GM18520 (cell line): ENCODE results near the gene ANKRD2.

Experiments
- ATAC-seq: cut with Tn5 transposase; IDR thresholded peaks from one replicate; pipeline ENCODE4 v1.9.1; 2021; ENCODE audit not compliant: unreplicated experiment

Gene ANKRD2

GRCh38 chr10:97590748-97591495, 18.3 kb downstream of the ANKRD2 start:
- ATAC-seq = no peak

GRCh38 chr10:97593421-97593820, 20.8 kb downstream of the ANKRD2 start:
- no peak for ATAC-seq

GRCh38 chr10:97596101-97597082, 23.8 kb downstream of the ANKRD2 start:
- ATAC-seq = no peak

GRCh38 chr10:97597778-97598177, 25.2 kb downstream of the ANKRD2 start:
- no peak for ATAC-seq

GRCh38 chr10:97598407-97599271, 26.1 kb downstream of the ANKRD2 start:
- ATAC-seq = no peak

- ATAC-seq = no peak
Observed at GRCh38 chr10:97599272-97599619, 26.7 kb downstream of the ANKRD2 start.

GRCh38 chr10:97600616-97601015, 28.0 kb downstream of the ANKRD2 start:
- ATAC-seq = no peak

GRCh38 chr10:97601268-97602215, 29.0 kb downstream of the ANKRD2 start:
- no peak for ATAC-seq

GRCh38 chr10:97607095-97607636, 34.6 kb downstream of the ANKRD2 start:
- no peak for ATAC-seq

GRCh38 chr10:97608991-97609561, 36.5 kb downstream of the ANKRD2 start:
- no peak for ATAC-seq

GRCh38 chr10:97611473-97611872, 38.9 kb downstream of the ANKRD2 start:
- no peak for ATAC-seq

- no peak for ATAC-seq
Observed at GRCh38 chr10:97612386-97612785, 39.8 kb downstream of the ANKRD2 start.

GRCh38 chr10:97618285-97618684, 45.7 kb downstream of the ANKRD2 start:
- no peak for ATAC-seq

- ATAC-seq = no peak
Observed at GRCh38 chr10:97618733-97619132, 46.2 kb downstream of the ANKRD2 start.

GRCh38 chr10:97623277-97623676, 50.7 kb downstream of the ANKRD2 start:
- ATAC-seq = no peak

GRCh38 chr10:97627731-97628130, 55.2 kb downstream of the ANKRD2 start:
- no peak for ATAC-seq

GRCh38 chr10:97628228-97628627, 55.6 kb downstream of the ANKRD2 start:
- ATAC-seq = no peak

GRCh38 chr10:97629289-97629688, 56.7 kb downstream of the ANKRD2 start:
- no peak for ATAC-seq

- no peak for ATAC-seq
Observed at GRCh38 chr10:97631098-97631497, 58.5 kb downstream of the ANKRD2 start.
